ENCODE measurements around the gene DGKQ.
"Not testable (repeated sequence)": the region's sequence is repeated elsewhere in the genome, so short reads cannot be mapped to it uniquely, and the experiment has no call there.

DGKQ gene

DNA sequence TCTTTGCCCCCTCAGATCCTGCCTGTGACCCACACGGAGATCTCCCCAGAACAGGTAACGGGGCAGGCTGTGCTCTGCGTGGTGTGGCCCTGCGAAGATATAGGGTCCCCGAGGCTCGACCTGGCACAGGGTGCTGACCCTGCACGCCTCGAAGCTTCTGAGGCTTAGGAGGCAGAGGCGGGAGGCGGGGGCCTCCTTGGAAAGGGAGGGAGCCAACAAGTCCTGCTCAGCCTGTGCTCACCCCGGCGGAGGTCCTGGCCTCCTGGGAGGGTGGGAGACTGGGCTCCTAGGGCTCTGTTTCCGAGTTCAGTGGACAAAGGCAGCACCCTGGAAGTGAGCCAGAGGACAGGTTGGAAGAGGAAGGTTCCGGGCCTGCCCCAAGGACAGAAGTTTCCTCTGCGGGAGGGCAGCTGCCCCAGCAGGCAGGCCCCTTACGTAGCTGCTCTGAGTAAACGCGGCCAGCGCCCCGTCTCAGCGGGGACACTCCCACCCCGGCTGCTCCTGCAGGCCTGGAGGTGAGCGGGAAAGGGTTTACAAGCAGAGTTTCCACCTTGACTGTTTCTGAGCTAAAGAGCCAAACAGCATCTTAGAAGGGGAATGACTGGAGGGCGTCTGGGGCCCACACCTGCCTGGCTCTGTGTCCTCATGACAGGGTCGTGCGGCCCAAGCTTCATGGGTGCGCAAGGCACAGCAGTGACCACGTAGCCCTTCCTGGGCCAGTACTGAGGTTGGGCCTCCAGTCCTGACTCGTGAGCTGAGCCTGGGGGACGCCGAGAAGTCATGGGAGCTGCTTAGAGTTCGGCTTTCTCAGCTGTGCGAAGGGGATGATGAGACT is 25.1 kb downstream of the DGKQ start:
- TF ChIP-seq Cebpa-rat (IDR thresholded peaks at IDR 0.05): no peak
- Histone ChIP-seq H3K9ac (0 out of 22 replicates have a peak overlapping the region, but pooled peaks of 1 of the 11 experiments have one; percentile 19), H3K4me1 (peaks cover 0 to 11% (median 3%) of the 10 kb centered on the region in 10 experiments; a peak in 4 of 20 replicates), H3K27me3 (no peaks in the 10 kb centered on the region), H3K27ac (0 out of 22 replicates have a peak overlapping the region, but pooled peaks of 1 of the 11 experiments have one; percentile 18), H3K9me3 (replicated peaks in 1 of 11) (no peaks in the 10 kb centered on the region), H3K4me3 (no peak overlapping the region), H4K20me1 (peaks cover 0 to 87% (median 15%) of the 10 kb centered on the region in 11 experiments; a peak in 17 of 22 replicates), H3K4me2 (no peak overlapping the region), H3K36me3 (peaks cover 0 to 14% (median 0%) of the 10 kb centered on the region in 11 experiments; a peak in 7 of 22 replicates)

GRCh38 chr4:947491-947971 is 25.8 kb downstream of the DGKQ start:
- TF ChIP-seq Cebpa-rat (IDR thresholded peaks at IDR 0.05): no peak
- Histone ChIP-seq H3K4me3 (no peak overlapping the region), H3K4me2 (no peak overlapping the region), H3K36me3 (peaks cover 0 to 15% (median 0%) of the 10 kb centered on the region in 11 experiments; a peak in 3 of 22 replicates), H3K9ac (no peak overlapping the region), H4K20me1 (peaks cover 0 to 91% (median 15%) of the 10 kb centered on the region in 11 experiments; a peak in 17 of 22 replicates), H3K4me1 (peaks cover 0 to 13% (median 4%) of the 10 kb centered on the region in 10 experiments; a peak in 4 of 20 replicates), H3K9me3 (replicated peaks in 1 of 11) (no peaks in the 10 kb centered on the region), H3K27me3 (no peaks in the 10 kb centered on the region), H3K27ac (no peak overlapping the region)

DNA sequence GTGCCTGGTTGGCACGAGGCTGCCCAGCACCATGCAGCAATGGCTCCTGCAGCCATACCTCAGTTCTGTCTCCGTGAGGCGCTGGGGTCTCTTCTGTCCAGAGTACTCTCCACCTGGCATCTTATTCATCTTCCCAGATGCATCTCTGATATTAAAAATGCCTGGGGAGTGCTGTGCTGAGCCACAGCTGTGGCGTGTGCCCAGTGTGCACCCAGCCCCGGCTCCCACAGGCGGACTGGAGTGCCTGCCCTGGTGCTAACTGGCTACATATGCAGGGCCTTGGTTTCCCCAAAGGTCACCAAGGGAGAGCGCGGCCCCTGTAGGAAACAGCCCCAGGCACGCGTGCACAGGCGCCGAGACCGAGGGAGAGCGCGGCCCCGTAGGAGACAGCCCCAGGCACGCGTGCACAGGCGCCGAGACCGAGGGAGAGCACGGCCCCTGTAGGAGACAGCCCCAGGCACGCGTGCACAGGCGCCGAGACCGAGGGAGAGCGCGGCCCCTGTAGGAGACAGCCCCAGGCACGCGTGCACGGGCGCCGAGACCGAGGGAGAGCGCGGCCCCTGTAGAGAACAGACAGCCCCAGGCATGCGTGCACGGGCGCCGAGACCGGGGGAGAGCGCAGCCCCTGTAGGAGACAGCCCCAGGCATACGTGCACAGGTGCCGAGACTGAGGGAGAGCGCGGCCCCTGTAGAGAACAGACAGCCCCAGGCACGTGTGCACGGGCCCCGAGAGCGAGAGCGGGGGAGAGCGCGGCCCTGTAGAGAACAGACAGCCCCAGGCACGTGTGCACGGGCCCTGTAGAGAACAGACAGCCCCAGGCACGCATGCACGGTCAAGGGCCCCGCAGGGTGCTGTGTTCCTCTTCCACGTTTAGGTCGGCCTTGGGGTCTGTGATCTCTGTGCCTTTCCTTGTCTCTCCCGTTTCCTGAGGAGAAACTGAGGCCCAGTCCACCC is 26.6 kb downstream of the DGKQ start:
- no peak for TF ChIP-seq Cebpa-rat (IDR thresholded peaks at IDR 0.05)
- Histone ChIP-seq H4K20me1 (peaks cover 0 to 87% (median 15%) of the 10 kb centered on the region in 11 experiments; a peak in 17 of 22 replicates), H3K36me3 (peaks cover 0 to 15% (median 0%) of the 10 kb centered on the region in 11 experiments; a peak in 3 of 22 replicates), H3K4me3 (no peak overlapping the region), H3K27ac (no peak overlapping the region), H3K9me3 (replicated peaks in 1 of 11) (no peaks in the 10 kb centered on the region), H3K4me2 (no peak overlapping the region), H3K4me1 (peaks cover 0 to 13% (median 4%) of the 10 kb centered on the region in 10 experiments; a peak in 4 of 20 replicates), H3K27me3 (no peaks in the 10 kb centered on the region), H3K9ac (no peak overlapping the region)

GRCh38 chr4:946103-946450 is 27.3 kb downstream of the DGKQ start:
- Histone ChIP-seq H3K9ac (no peak overlapping the region), H3K9me3 (replicated peaks in 1 of 11) (no peaks in the 10 kb centered on the region), H3K4me3 (no peak overlapping the region), H4K20me1 (peaks cover 0 to 80% (median 15%) of the 10 kb centered on the region in 11 experiments; a peak in 16 of 22 replicates), H3K36me3 (peaks cover 0 to 9% (median 0%) of the 10 kb centered on the region in 11 experiments; a peak in 2 of 22 replicates), H3K4me1 (peaks cover 0 to 13% (median 4%) of the 10 kb centered on the region in 10 experiments; a peak in 4 of 20 replicates), H3K4me2 (no peak overlapping the region), H3K27me3 (no peaks in the 10 kb centered on the region), H3K27ac (no peak overlapping the region)
- TF ChIP-seq Cebpa-rat (IDR thresholded peaks at IDR 0.05): no peak

- no peak overlapping the region for H3K9ac ChIP-seq
- H3K27me3 ChIP-seq: no peaks in the 10 kb centered on the region
- no peak overlapping the region for H3K27ac ChIP-seq
- no peak overlapping the region for H3K4me2 ChIP-seq
- no peak for TF ChIP-seq Cebpa-rat (IDR thresholded peaks at IDR 0.05)
- H3K36me3 ChIP-seq: peaks cover 0 to 8% (median 0%) of the 10 kb centered on the region in 11 experiments; a peak in 2 of 22 replicates
- no peak overlapping the region for H3K4me3 ChIP-seq
- H3K9me3 ChIP-seq (replicated peaks in 1 of 11): no peaks in the 10 kb centered on the region
- H4K20me1 ChIP-seq: peaks cover 0 to 74% (median 15%) of the 10 kb centered on the region in 11 experiments; a peak in 16 of 22 replicates
- H3K4me1 ChIP-seq: peaks cover 0 to 13% (median 4%) of the 10 kb centered on the region in 10 experiments; a peak in 4 of 20 replicates
Measured at GRCh38 chr4:945274-946102, 27.9 kb downstream of the DGKQ start.

DNA sequence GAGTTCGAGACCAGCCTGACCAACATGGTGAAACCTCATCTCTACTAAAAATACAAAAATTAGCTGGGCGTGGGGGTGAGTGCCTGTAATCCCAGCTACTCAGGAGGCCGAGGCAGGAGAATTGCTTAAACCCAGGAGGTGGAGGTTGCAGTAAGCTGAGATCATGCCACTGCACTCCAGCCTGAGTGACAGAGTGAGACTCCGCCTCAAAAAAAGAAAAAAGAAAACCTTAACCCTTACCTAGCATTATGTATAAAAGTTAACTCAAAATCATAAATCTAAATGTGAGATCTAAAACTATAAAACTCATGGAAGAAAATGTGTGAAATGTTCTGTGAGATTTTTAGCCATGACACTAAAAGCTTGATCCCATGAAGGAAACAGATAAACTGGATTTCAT is 33.9 kb downstream of the DGKQ start:
- H3K9me3 ChIP-seq (replicated peaks in 1 of 11): not testable (repeated sequence)
- peaks cover 0 to 25% (median 0%) of the 10 kb centered on the region in 11 experiments; a peak in 6 of 22 replicates for H4K20me1 ChIP-seq

DNA sequence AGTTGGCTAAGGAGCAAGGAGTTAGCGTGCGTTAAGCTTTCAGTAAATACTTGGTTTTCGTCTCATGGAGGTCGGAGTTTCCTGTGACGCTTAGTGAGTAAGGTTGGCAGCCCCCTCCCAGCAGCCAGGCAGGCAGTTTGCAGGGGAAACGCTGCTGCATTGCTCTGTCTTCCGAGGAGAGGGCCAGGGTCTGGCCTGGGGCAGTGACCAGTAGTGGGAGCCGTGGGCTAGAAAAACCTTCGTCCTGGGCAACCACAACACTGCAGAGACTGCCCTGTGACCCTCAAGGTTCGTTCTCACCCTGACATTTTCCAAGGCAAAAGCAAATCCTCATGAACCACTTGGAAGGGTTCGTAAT is 40.7 kb downstream of the DGKQ start:
- peak overlapping the region; percentile 89 to 99 (median 96) for H3K9ac ChIP-seq
- H4K20me1 ChIP-seq: peaks cover 36 to 50% (median 41%) of the 10 kb centered on the region in 11 experiments
- peaks cover 54 to 83% (median 73%) of the 10 kb centered on the region in 10 experiments for H3K4me1 ChIP-seq
- H3K4me2 ChIP-seq: peak overlapping the region; percentile 87 to 98 (median 96)
- peak overlapping the region; percentile 86 to 100 (median 100) for H3K4me3 ChIP-seq
- H3K27ac ChIP-seq: peak overlapping the region; percentile 18 to 96 (median 94); a peak in 21 of 22 replicates
- H3K36me3 ChIP-seq: peaks cover 0 to 17% (median 8%) of the 10 kb centered on the region in 11 experiments; a peak in 10 of 22 replicates
- H3K27me3 ChIP-seq: no peaks in the 10 kb centered on the region
- no peaks in the 10 kb centered on the region for H3K9me3 ChIP-seq (replicated peaks in 1 of 11)
- TF ChIP-seq Cebpa-rat (IDR thresholded peaks at IDR 0.05): no peak

More for the DNA sequence above, 33.9 kb downstream of the DGKQ start:
- H3K27ac ChIP-seq, H3K36me3 ChIP-seq, H3K27me3 ChIP-seq, H3K4me2 ChIP-seq, H3K4me3 ChIP-seq, H3K9ac ChIP-seq: not testable (repeated sequence)
- H3K4me1 ChIP-seq: peaks cover 16 to 34% (median 27%) of the 10 kb centered on the region in 10 experiments
